GM23248 (cell line): ENCODE data around the gene AK8.

ENCODE experiments used
- EZH2 ChIP-seq: fragments of 200-600 bp; sonication (generic); IDR thresholded peaks from 2 replicates; pipeline ENCODE4 v1.6.1; 2018; ENCODE audit warnings: antibody characterized with exemption, mild to moderate bottlenecking; ENCODE audit not compliant: insufficient read depth, poor library complexity, severe bottlenecking
- EZH2phosphoT487 ChIP-seq: fragments of 200-600 bp; sonication (generic); IDR thresholded peaks from 2 replicates; pipeline ENCODE4 v1.6.1; 2018; ENCODE audit warnings: antibody characterized with exemption, moderate library complexity, mild to moderate bottlenecking, low read depth; ENCODE audit not compliant: insufficient read depth

DNA sequence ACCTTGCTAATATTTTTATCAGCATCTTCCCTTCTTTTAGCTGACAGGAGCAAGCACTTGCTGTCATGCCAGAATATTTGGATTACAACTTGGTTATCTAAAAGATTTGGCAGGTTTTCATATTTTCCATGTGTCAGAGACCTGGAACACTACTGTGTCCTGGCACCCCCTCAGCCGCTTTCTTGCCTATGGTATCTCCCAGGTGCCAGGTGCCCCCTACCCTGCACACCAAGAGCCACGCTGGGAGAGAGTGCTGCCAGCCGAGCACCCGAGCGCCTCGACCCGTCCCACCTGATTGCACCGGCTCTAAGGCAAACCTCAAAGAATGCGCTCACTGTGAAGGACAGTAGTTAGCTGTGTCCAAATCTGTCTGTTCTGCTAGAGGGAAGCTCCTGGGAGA lies 123.0 kb downstream of the AK8 start:
- no peak for TF ChIP-seq EZH2phosphoT487
- no peak for TF ChIP-seq EZH2
